ENCODE results near the gene ECHS1. TPM values are rescaled to one million over a fixed set of nuclear protein-coding genes. Genes with fewer than 3 reads are reported as not detected.
"Not testable (repeated sequence)": the region's sequence is repeated elsewhere in the genome, so short reads cannot be mapped to it uniquely, and the experiment has no call there.

The ECHS1 gene
- total and polyA plus RNA-seq, 5 donors from 2014 or later: 16.9 to 91.7 (median 87.8) TPM

DNA sequence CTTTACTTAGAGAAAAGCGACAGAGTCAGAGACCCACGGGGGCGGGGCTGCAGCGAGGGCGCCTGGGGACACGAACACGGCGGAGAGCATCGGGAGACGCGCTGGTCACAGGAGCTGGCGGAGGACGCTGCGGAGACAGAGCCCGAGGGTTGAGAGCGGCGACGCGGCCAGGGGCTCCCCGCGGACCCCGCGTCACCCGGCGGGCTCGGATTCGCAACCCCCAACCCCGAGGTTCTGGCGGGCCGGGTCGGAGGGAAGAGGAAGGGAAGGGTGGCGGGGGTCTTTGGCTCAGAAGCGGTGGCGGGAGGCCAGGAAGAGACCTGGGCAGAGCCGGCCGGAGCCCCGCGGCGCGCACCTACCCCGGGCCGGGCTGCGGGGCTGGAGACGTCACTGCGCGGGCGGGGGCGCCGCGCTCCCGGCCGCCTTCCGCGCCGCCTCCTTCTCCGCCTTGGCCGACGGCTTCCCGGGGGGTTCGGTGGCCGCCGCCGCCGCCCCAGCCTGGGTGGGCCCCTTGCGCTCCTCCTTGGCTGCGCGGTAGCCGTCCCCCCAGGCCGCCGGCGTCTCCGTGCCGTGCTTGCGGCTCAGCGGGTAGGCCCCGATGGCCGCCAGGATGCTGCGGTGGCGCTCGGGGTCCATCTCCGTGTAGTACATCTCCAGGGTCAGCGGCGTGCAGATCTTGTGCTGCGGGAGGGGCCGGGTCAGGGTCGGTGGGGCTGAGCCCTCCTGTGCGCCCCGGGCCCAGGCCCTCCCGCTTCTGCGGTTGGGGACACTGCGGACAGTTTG is 47.5 kb downstream of the ECHS1 start:
- Mint-ChIP-seq H3K4me1 (peaks cover 0 to 20% (median 4%) of the 10 kb centered on the region in 4 donors), H3K27ac (peak overlapping the region in 1 of 3 donors; percentile 86), H3K36me3 (no peaks in the 10 kb centered on the region), H3K27me3 (peaks cover 42% of the 10 kb centered on the region), H3K4me3 (peak overlapping the region in 3 of 4 donors; percentile 75 to 89 (median 79)), H3K9me3 (no peaks in the 10 kb centered on the region)
- peaks cover 2% of the 10 kb centered on the region for H3K27me3 ChIP-seq (ENCODE audit: control insufficient read depth, insufficient read depth, low read length)
- H3K27ac ChIP-seq (ENCODE audit: insufficient read depth, low read length, poor library complexity, severe bottlenecking): no peak overlapping the region
- DNase-seq (peak in 1 of 3 donors; percentile 15), ATAC-seq (ENCODE audit: low read depth in 2 of 2) (no peak)
- no peaks in the 10 kb centered on the region for H3K36me3 ChIP-seq (ENCODE audit: control insufficient read depth, insufficient read depth, low read length)
- H3K9me3 ChIP-seq (ENCODE audit: control insufficient read depth in 2 of 2, low read length in 2 of 2): no peaks in the 10 kb centered on the region
- no peak overlapping the region for H3K4me3 ChIP-seq (ENCODE audit: low read depth, low read length)
- H3K4me1 ChIP-seq (ENCODE audit: control insufficient read depth, insufficient read depth, low read length, poor library complexity, severe bottlenecking): peaks cover 32% of the 10 kb centered on the region

- peaks cover 2% of the 10 kb centered on the region for H3K27me3 ChIP-seq (ENCODE audit: control insufficient read depth, insufficient read depth, low read length)
- Mint-ChIP-seq H3K4me3 (peak overlapping the region in 1 of 4 donors; percentile 24), H3K36me3 (no peaks in the 10 kb centered on the region), H3K4me1 (peaks cover 2 to 17% (median 5%) of the 10 kb centered on the region in 4 donors), H3K9me3 (peaks cover 0 to 5% (median 0%) of the 10 kb centered on the region in 7 donors), H3K27me3 (peaks cover 44% of the 10 kb centered on the region), H3K27ac (no peak overlapping the region)
- no peaks in the 10 kb centered on the region for H3K36me3 ChIP-seq (ENCODE audit: control insufficient read depth, insufficient read depth, low read length)
- no peak overlapping the region for H3K27ac ChIP-seq (ENCODE audit: insufficient read depth, low read length, poor library complexity, severe bottlenecking)
- no peak overlapping the region for H3K4me3 ChIP-seq (ENCODE audit: low read depth, low read length)
- ATAC-seq (ENCODE audit: low read depth in 2 of 2) (no peak), DNase-seq (no peak)
- peaks cover 29% of the 10 kb centered on the region for H3K4me1 ChIP-seq (ENCODE audit: control insufficient read depth, insufficient read depth, low read length, poor library complexity, severe bottlenecking)
- H3K9me3 ChIP-seq (ENCODE audit: control insufficient read depth in 2 of 2, low read length in 2 of 2): no peaks in the 10 kb centered on the region
Observed at GRCh38 chr10:133324857-133325260, 48.3 kb downstream of the ECHS1 start.

- H3K36me3 Mint-ChIP-seq: no peaks in the 10 kb centered on the region
- H3K27ac Mint-ChIP-seq: no peak overlapping the region
- Histone ChIP-seq H3K4me1 (ENCODE audit: control insufficient read depth, insufficient read depth, low read length, poor library complexity, severe bottlenecking) (peaks cover 24% of the 10 kb centered on the region), H3K27ac (ENCODE audit: insufficient read depth, low read length, poor library complexity, severe bottlenecking) (no peak overlapping the region), H3K27me3 (ENCODE audit: control insufficient read depth, insufficient read depth, low read length) (peaks cover 2% of the 10 kb centered on the region), H3K9me3 (ENCODE audit: control insufficient read depth in 2 of 2, low read length in 2 of 2) (no peaks in the 10 kb centered on the region), H3K4me3 (ENCODE audit: low read depth, low read length) (no peak overlapping the region), H3K36me3 (ENCODE audit: control insufficient read depth, insufficient read depth, low read length) (no peaks in the 10 kb centered on the region)
- H3K4me1 Mint-ChIP-seq: peaks cover 2 to 16% (median 4%) of the 10 kb centered on the region in 4 donors
- no peak overlapping the region for H3K4me3 Mint-ChIP-seq
- peaks cover 39% of the 10 kb centered on the region for H3K27me3 Mint-ChIP-seq
- peak; percentile 48 to 53 (median 51) for DNase-seq
- peaks cover 0 to 5% (median 0%) of the 10 kb centered on the region in 7 donors for H3K9me3 Mint-ChIP-seq
- peak; percentile 62 to 66 for ATAC-seq (ENCODE audit: low read depth in 2 of 2)
Observed at GRCh38 chr10:133324198-133324792, 48.9 kb downstream of the ECHS1 start.

DNA sequence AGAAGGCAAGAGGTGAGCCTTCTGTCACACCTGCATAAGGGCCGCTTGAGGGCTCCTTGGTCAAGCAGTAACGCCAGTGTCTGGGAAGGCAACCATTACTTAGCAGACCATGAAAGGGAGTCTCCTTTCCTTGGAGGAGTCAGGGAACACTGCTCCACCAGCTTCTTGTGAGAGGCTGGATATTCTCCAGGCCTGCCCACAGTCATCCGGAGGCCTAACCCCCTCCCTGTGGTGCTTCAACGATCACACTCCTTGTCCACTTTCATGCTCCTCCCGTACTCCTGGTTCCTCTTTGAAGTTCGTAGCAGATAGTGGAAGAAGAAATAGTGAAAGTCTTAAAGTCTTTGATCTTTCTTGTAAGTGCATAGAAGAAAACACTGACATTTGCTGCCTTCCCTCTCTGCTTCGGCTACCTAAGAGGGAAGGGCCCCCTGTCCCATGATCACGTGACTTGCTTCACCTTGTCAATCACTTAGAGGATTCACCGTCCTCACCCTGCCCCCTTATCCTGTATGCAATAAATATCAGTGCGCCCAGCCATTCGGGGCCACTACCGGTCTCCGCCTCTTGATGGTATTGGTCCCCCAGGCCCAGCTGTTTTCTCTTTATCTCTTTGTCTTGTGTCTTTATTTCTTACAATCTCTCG is 51.0 kb downstream of the ECHS1 start:
- H3K27ac Mint-ChIP-seq; H3K9me3 ChIP-seq (ENCODE audit: control insufficient read depth in 2 of 2, low read length in 2 of 2); H3K36me3 Mint-ChIP-seq; ATAC-seq (ENCODE audit: low read depth in 2 of 2); H3K4me3 ChIP-seq (ENCODE audit: low read depth, low read length); H3K4me3 Mint-ChIP-seq; DNase-seq; H3K9me3 Mint-ChIP-seq; H3K27me3 ChIP-seq (ENCODE audit: control insufficient read depth, insufficient read depth, low read length); H3K36me3 ChIP-seq (ENCODE audit: control insufficient read depth, insufficient read depth, low read length); H3K27ac ChIP-seq (ENCODE audit: insufficient read depth, low read length, poor library complexity, severe bottlenecking): not testable (repeated sequence)
- H3K4me1 ChIP-seq (ENCODE audit: control insufficient read depth, insufficient read depth, low read length, poor library complexity, severe bottlenecking): peaks cover 31% of the 10 kb centered on the region
- H3K27me3 Mint-ChIP-seq: peaks cover 34% of the 10 kb centered on the region
- peaks cover 4 to 25% (median 6%) of the 10 kb centered on the region in 4 donors for H3K4me1 Mint-ChIP-seq

DNA sequence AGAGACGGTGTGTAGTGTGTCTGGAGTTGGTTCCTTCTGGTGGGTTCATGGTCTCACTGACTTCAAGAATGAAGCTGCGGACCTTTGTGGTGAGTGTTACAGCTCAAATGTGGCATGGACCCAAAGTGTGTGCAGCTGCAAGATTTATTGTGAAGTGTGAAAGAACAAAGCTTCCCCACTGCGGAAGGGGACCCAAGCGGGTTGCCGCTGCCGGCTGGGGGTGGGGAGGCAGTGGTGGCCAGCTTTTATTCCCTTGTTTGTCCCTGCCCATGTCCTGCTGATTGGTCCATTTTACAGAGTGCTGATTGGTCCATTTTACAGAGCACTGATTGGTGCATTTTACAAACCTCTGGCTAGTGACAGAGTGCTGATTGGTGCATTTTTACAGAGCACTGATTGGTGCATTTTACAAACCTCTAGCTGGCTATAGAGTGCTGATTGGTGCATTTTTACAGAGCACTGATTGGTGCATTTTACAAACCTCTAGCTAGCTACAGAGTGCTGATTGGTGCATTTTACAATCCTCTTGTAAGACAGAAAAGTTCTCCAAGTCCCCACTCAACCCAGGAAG is 52.2 kb downstream of the ECHS1 start:
- ATAC-seq (ENCODE audit: low read depth in 2 of 2); H3K27ac Mint-ChIP-seq; H3K36me3 Mint-ChIP-seq; DNase-seq; H3K4me3 ChIP-seq (ENCODE audit: low read depth, low read length); H3K9me3 ChIP-seq (ENCODE audit: control insufficient read depth in 2 of 2, low read length in 2 of 2); H3K27ac ChIP-seq (ENCODE audit: insufficient read depth, low read length, poor library complexity, severe bottlenecking); H3K36me3 ChIP-seq (ENCODE audit: control insufficient read depth, insufficient read depth, low read length); H3K9me3 Mint-ChIP-seq; H3K27me3 ChIP-seq (ENCODE audit: control insufficient read depth, insufficient read depth, low read length): not testable (repeated sequence)
- peaks cover 4 to 19% (median 6%) of the 10 kb centered on the region in 4 donors for H3K4me1 Mint-ChIP-seq
- H3K4me3 Mint-ChIP-seq: peak overlapping the region in 1 of 4 donors; percentile 10
- H3K27me3 Mint-ChIP-seq: peaks cover 25% of the 10 kb centered on the region
- peaks cover 22% of the 10 kb centered on the region for H3K4me1 ChIP-seq (ENCODE audit: control insufficient read depth, insufficient read depth, low read length, poor library complexity, severe bottlenecking)

DNA sequence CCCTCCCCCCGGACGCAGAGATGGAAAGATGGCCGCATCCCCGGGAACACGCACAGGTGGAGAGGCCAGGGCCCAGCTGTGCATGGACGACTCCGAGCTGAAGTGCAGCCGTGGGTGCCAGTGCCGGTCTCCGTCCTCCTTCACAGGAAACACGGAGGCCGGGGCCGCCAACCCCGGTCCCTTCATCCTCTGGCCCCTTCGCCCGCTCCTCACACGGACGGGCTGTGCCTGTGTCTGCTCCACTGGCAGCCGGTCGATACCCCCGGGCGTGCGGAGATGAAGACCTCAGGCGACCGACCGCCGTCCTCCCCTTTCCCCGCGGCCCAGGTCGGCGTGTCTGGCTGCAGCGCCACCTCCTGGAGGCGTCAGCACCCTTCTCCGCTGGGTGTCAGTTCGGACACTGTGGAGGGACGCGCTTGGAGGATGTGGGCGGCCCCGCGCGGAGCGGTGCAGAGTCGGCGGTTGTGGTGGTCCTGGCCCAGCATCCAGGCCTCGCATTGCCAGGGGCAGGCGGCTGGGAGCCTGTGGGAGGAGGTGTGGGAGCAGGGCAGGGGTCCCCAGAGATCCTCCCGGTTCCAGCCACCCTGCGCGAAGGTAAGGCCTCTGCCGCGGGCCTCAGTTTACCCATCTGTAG is 54.5 kb downstream of the ECHS1 start:
- no peaks in the 10 kb centered on the region for H3K36me3 Mint-ChIP-seq
- peaks cover 17% of the 10 kb centered on the region for H3K27me3 Mint-ChIP-seq
- no peaks in the 10 kb centered on the region for H3K36me3 ChIP-seq (ENCODE audit: control insufficient read depth, insufficient read depth, low read length)
- H3K4me1 ChIP-seq (ENCODE audit: control insufficient read depth, insufficient read depth, low read length, poor library complexity, severe bottlenecking): peaks cover 7% of the 10 kb centered on the region
- H3K4me1 Mint-ChIP-seq: peaks cover 4 to 19% (median 6%) of the 10 kb centered on the region in 4 donors
- H3K4me3 Mint-ChIP-seq: peak overlapping the region; percentile 41 to 80 (median 56)
- ATAC-seq (ENCODE audit: low read depth in 2 of 2) (peak; percentile 76 to 86), DNase-seq (peak; percentile 51 to 63 (median 55))
- no peak overlapping the region for H3K27ac Mint-ChIP-seq
- H3K4me3 ChIP-seq (ENCODE audit: low read depth, low read length): no peak overlapping the region
- H3K9me3 ChIP-seq (ENCODE audit: control insufficient read depth in 2 of 2, low read length in 2 of 2): no peaks in the 10 kb centered on the region
- no peak overlapping the region for H3K27ac ChIP-seq (ENCODE audit: insufficient read depth, low read length, poor library complexity, severe bottlenecking)
- peaks cover 0 to 5% (median 0%) of the 10 kb centered on the region in 7 donors for H3K9me3 Mint-ChIP-seq
- H3K27me3 ChIP-seq (ENCODE audit: control insufficient read depth, insufficient read depth, low read length): no peaks in the 10 kb centered on the region

GRCh38 chr10:133316732-133317131 is 56.4 kb downstream of the ECHS1 start:
- H3K36me3 Mint-ChIP-seq: peaks cover 6% of the 10 kb centered on the region
- peaks cover 11% of the 10 kb centered on the region for H3K27me3 Mint-ChIP-seq
- Histone ChIP-seq H3K36me3 (ENCODE audit: control insufficient read depth, insufficient read depth, low read length) (peaks cover 9% of the 10 kb centered on the region), H3K27ac (ENCODE audit: insufficient read depth, low read length, poor library complexity, severe bottlenecking) (no peak overlapping the region), H3K27me3 (ENCODE audit: control insufficient read depth, insufficient read depth, low read length) (no peaks in the 10 kb centered on the region), H3K4me1 (ENCODE audit: control insufficient read depth, insufficient read depth, low read length, poor library complexity, severe bottlenecking) (peaks cover 7% of the 10 kb centered on the region), H3K9me3 (ENCODE audit: control insufficient read depth in 2 of 2, low read length in 2 of 2) (no peaks in the 10 kb centered on the region), H3K4me3 (ENCODE audit: low read depth, low read length) (no peak overlapping the region)
- H3K4me3 Mint-ChIP-seq: no peak overlapping the region
- H3K9me3 Mint-ChIP-seq: peaks cover 0 to 5% (median 0%) of the 10 kb centered on the region in 7 donors
- H3K27ac Mint-ChIP-seq: no peak overlapping the region
- ATAC-seq (ENCODE audit: low read depth in 2 of 2) (no peak), DNase-seq (no peak)
- H3K4me1 Mint-ChIP-seq: peaks cover 4 to 19% (median 6%) of the 10 kb centered on the region in 4 donors
